Upper lobe of right lung (tissue), 1 donor: ENCODE data around the gene SPATA31C1. TPM values are rescaled to one million over a fixed set of nuclear protein-coding genes. Genes with fewer than 3 reads are reported as not detected.
"Not testable (repeated sequence)": the region's sequence is repeated elsewhere in the genome, so short reads cannot be mapped to it uniquely, and the experiment has no call there.

Experiments
- ATAC-seq: fragments of 200-7000 bp; cut with Tn5 transposase; one replicate; pipeline ENCODE4 v1.9.1; 2020; ENCODE audit warnings: mild to moderate bottlenecking, moderate library complexity
- DNase-seq: peaks from one replicate; pipeline ENCODE4 v3.0.0-alpha.2; 2020
- H3K27ac ChIP-seq: fragments of 200-600 bp; one replicate; pipeline ENCODE4 v1.8.0; 2022
- H3K27me3 ChIP-seq: fragments of 200-600 bp; one replicate; pipeline ENCODE4 v1.8.0; 2022; ENCODE audit warnings: mild to moderate bottlenecking
- H3K36me3 ChIP-seq: fragments of 200-600 bp; one replicate; pipeline ENCODE4 v1.8.0; 2022
- H3K4me1 ChIP-seq: fragments of 200-600 bp; one replicate; pipeline ENCODE4 v1.8.0; 2022
- H3K4me3 ChIP-seq: fragments of 200-600 bp; one replicate; pipeline ENCODE4 v1.8.0; 2022; ENCODE audit warnings: mild to moderate bottlenecking
- H3K9me3 ChIP-seq: fragments of 200-600 bp; one replicate; pipeline ENCODE4 v1.8.0; 2022
- CTCF ChIP-seq: fragments of 200-600 bp; IDR thresholded peaks from one replicate; pipeline ENCODE4 v1.8.0; 2022; ENCODE audit warnings: antibody characterized with exemption
- intact Hi-C: fragments of 100-400 bp; cut with DNase I; formaldehyde crosslinking; loops from one replicate; pipeline ENCODE4 v1.11.0; 2022
- total RNA-seq: library from RNA; stranded (reverse); fragmentation: NEBNext Ultra II Directional; extraction: Animal tissue kit (Norgen Biotek cat#: 25700); gene quantifications from one replicate; pipeline ENCODE4 v1.2.1, GENCODE V29; 2021
- donor health status: DM: no; HTN: yes; CAD: no; lungs with severe emphysema.

Gene SPATA31C1
- total RNA-seq, 1 donor from 2014 or later, result not detected

- TF ChIP-seq CTCF, result no peak
- Histone ChIP-seq H3K4me3 (no peak overlapping the region), H3K27me3 (no peaks in the 10 kb centered on the region), H3K4me1 (no peaks in the 10 kb centered on the region), H3K27ac (no peak overlapping the region), H3K9me3 (no peaks in the 10 kb centered on the region), H3K36me3 (no peaks in the 10 kb centered on the region)
- ATAC-seq (no peak), DNase-seq (no peak)
- intact Hi-C loops, result no loop called here
These were observed 24.8 kb upstream of the SPATA31C1 start for GRCh38 chr9:87892956-87893355.

GRCh38 chr9:87894998-87895625 lies 22.6 kb upstream of the SPATA31C1 start:
- no peak for TF ChIP-seq CTCF
- H3K4me3 ChIP-seq, result no peak overlapping the region
- no peak for DNase-seq
- H3K9me3 ChIP-seq, result no peaks in the 10 kb centered on the region
- no peaks in the 10 kb centered on the region for H3K36me3 ChIP-seq
- intact Hi-C loops, result no loop called here
- ATAC-seq, result no peak
- H3K4me1 ChIP-seq, result no peaks in the 10 kb centered on the region
- H3K27ac ChIP-seq, result no peak overlapping the region
- no peaks in the 10 kb centered on the region for H3K27me3 ChIP-seq

- DNase-seq (no peak), ATAC-seq (no peak)
These were observed 20.9 kb upstream of the SPATA31C1 start for GRCh38 chr9:87896891-87897290.

GRCh38 chr9:87898151-87898550 lies 19.6 kb upstream of the SPATA31C1 start:
- Histone ChIP-seq H3K4me3 (no peak overlapping the region), H3K27me3 (no peaks in the 10 kb centered on the region), H3K27ac (no peak overlapping the region), H3K4me1 (no peaks in the 10 kb centered on the region), H3K36me3 (no peaks in the 10 kb centered on the region), H3K9me3 (no peaks in the 10 kb centered on the region)
- TF ChIP-seq CTCF, result no peak
- intact Hi-C loops, result no loop called here
- ATAC-seq, result no peak
- no peak for DNase-seq

More at GRCh38 chr9:87896891-87897290, 20.9 kb upstream of the SPATA31C1 start:
- intact Hi-C loops, result no loop called here
- Histone ChIP-seq H3K4me1 (no peaks in the 10 kb centered on the region), H3K36me3 (no peaks in the 10 kb centered on the region), H3K9me3 (no peaks in the 10 kb centered on the region), H3K27me3 (no peaks in the 10 kb centered on the region), H3K4me3 (no peak overlapping the region), H3K27ac (no peak overlapping the region)
- no peak for TF ChIP-seq CTCF

GRCh38 chr9:87902371-87902770 lies 15.4 kb upstream of the SPATA31C1 start:
- ATAC-seq, intact Hi-C loops, H3K36me3 ChIP-seq, H3K27ac ChIP-seq, DNase-seq, H3K9me3 ChIP-seq, H3K4me3 ChIP-seq, H3K27me3 ChIP-seq, H3K4me1 ChIP-seq: not testable (repeated sequence)

GRCh38 chr9:87909310-87910041 lies 8.3 kb upstream of the SPATA31C1 start:
- intact Hi-C loops, result no loop called here
- ATAC-seq (peak; percentile 65), DNase-seq (no peak)
- Histone ChIP-seq H3K36me3 (no peaks in the 10 kb centered on the region), H3K27me3 (no peaks in the 10 kb centered on the region), H3K27ac (no peak overlapping the region), H3K9me3 (no peaks in the 10 kb centered on the region), H3K4me1 (no peaks in the 10 kb centered on the region), H3K4me3 (no peak overlapping the region)
- TF ChIP-seq CTCF, result no peak
